GM12878 (cell line): Measurements from ENCODE around the gene MCM8. TPM values are rescaled to one million over a fixed set of nuclear protein-coding genes. Genes with fewer than 3 reads are reported as not detected.

ENCODE experiments used
- ATAC-seq: fragments of 200-7000 bp; cut with Tn5 transposase; 3 replicates; pipeline ENCODE4 v1.9.1; 2020; ENCODE audit warnings: mild to moderate bottlenecking, moderate library complexity
- BruUV-seq: library from RNA; stranded (reverse); fragments of 400-500 nt; replicated peaks from 2 replicates; lab custom pipeline; 2021; lab: Mats Ljungman, UMichigan
- CTCF ChIA-PET: fragments of 300-600 bp; sonication (Branson Sonifier 250); formaldehyde crosslinking; extraction: SDS; loops from one replicate; lab custom pipeline; 2021; ENCODE audit warnings: inconsistent platforms; lab: Yijun Ruan, JAX
- POLR2A ChIA-PET: fragments of 350-600 bp; formaldehyde crosslinking; extraction: SDS; loops from one replicate; lab custom pipeline; 2021; ENCODE audit warnings: inconsistent platforms; lab: Charles Lee
- RAD21 ChIA-PET: fragments of 300-600 bp; sonication (Branson Sonifier 250); formaldehyde crosslinking; loops from one replicate; lab custom pipeline; 2023; ENCODE audit warnings: antibody characterized with exemption; ENCODE audit not compliant: unreplicated experiment; lab: Charles Lee
- SMC1A ChIA-PET: fragments of 300-600 bp; sonication (Branson Sonifier 250); formaldehyde crosslinking; loops from one replicate; lab custom pipeline; 2023; ENCODE audit not compliant: unreplicated experiment, uncharacterized antibody; lab: Charles Lee
- DNase-seq: peaks from one replicate; pipeline ENCODE4 v3.0.0-alpha.2; 2011; ENCODE audit warnings: low read depth, low spot score
- FAIRE-seq: peaks from 3 replicates; lab custom pipeline; 2011; peaks lifted over from hg19 to GRCh38; lab: Jason Lieb, UNC
- H2AFZ ChIP-seq: 2 replicates; pipeline ENCODE4 v1.6.0; 2011; ENCODE audit warnings: low read depth, low read length, control low read depth; ENCODE audit not compliant: control insufficient read depth
- H3K27ac ChIP-seq: 2 replicates; pipeline ENCODE4 v1.5.1; 2011; ENCODE audit warnings: control low read depth; ENCODE audit not compliant: control insufficient read depth, insufficient read depth
- H3K27me3 ChIP-seq, 2 experiments: replicated peaks in 1 of 2; 2 replicates each; pipeline versions ENCODE4 v1.6.0 to v1.6.1; 2011; ENCODE audit warnings: low read length in 1 of 2; ENCODE audit not compliant: control insufficient read depth in 2 of 2, insufficient read depth in 2 of 2
- H3K36me3 ChIP-seq, 2 experiments: 2 replicates each; pipeline ENCODE4 v1.5.1; 2011; ENCODE audit warnings: low read length in 1 of 2; ENCODE audit not compliant: control insufficient read depth in 2 of 2, insufficient read depth in 2 of 2
- H3K4me1 ChIP-seq: 2 replicates; pipeline ENCODE4 v1.6.1; 2011; ENCODE audit warnings: mild to moderate bottlenecking, low read length, moderate library complexity, mixed read lengths; ENCODE audit not compliant: control insufficient read depth, insufficient read depth
- H3K4me2 ChIP-seq: 2 replicates; pipeline ENCODE4 v1.6.0; 2011; ENCODE audit warnings: control low read depth; ENCODE audit not compliant: control insufficient read depth, insufficient read depth
- H3K4me3 ChIP-seq: fragments of 200-600 bp; sonication (generic); 2 replicates; pipeline ENCODE4 v1.5.1; 2016
- H3K79me2 ChIP-seq: 2 replicates; pipeline ENCODE4 v1.6.0; 2011; ENCODE audit warnings: low read length; ENCODE audit not compliant: control insufficient read depth, insufficient read depth
- H3K9ac ChIP-seq: 2 replicates; pipeline ENCODE4 v1.8.0; 2011; ENCODE audit warnings: low read length, control low read depth, mixed read lengths; ENCODE audit not compliant: control insufficient read depth, insufficient read depth
- H3K9me3 ChIP-seq: replicated peaks from 3 replicates; pipeline ENCODE4 v1.5.1; 2011; ENCODE audit warnings: mild to moderate bottlenecking, low read length; ENCODE audit not compliant: control insufficient read depth, insufficient read depth
- H4K20me1 ChIP-seq: 2 replicates; pipeline ENCODE4 v1.6.0; 2011; ENCODE audit not compliant: control insufficient read depth, insufficient read depth
- CREB1 ChIP-seq: IDR thresholded peaks from 2 replicates; pipeline ENCODE4 v1.6.1; 2012; ENCODE audit warnings: low read depth, mild to moderate bottlenecking, inconsistent platforms
- EP300 ChIP-seq, 2 experiments: fragments of 150-350 bp in 1 of 2; IDR thresholded peaks; 2 replicates each; pipeline ENCODE4 v1.6.1; 2011 to 2012; ENCODE audit warnings: low read depth in 2 of 2, low read length in 2 of 2, borderline replicate concordance in 1 of 2, improper control_type of control experiment in 1 of 2, inconsistent platforms in 1 of 2; ENCODE audit not compliant: control insufficient read depth in 1 of 2
- LARP7 ChIP-seq: fragments of 450-650 bp; IDR thresholded peaks from 2 replicates; pipeline ENCODE4 v1.6.1; 2017; ENCODE audit warnings: mild to moderate bottlenecking
- POLR2AphosphoS2 ChIP-seq: IDR thresholded peaks from 2 replicates; pipeline ENCODE4 v1.6.1; 2011; ENCODE audit warnings: low read depth, mild to moderate bottlenecking, low read length, improper control_type of control experiment, moderate library complexity
- STAT3 ChIP-seq: IDR thresholded peaks from 2 replicates; pipeline ENCODE4 v1.6.1; 2011; ENCODE audit warnings: low read depth, low read length, improper control_type of control experiment
- ZBTB4 ChIP-seq: fragments of 450-650 bp; formaldehyde crosslinking; IDR thresholded peaks from 2 replicates; pipeline ENCODE4 v1.4.0; 2022; ENCODE audit warnings: mild to moderate bottlenecking, moderate library complexity
- ZSCAN29 ChIP-seq: fragments of 450-650 bp; IDR thresholded peaks from 2 replicates; pipeline ENCODE4 v1.6.1; 2017; ENCODE audit warnings: mild to moderate bottlenecking, moderate library complexity
- WGBS: methylation state at CpG from one replicate; pipeline ENCODE4 v1.1.6; 2016; ENCODE audit warnings: low lambda C conversion rate; ENCODE audit not compliant: insufficient replicate concordance, insufficient coverage; ENCODE audit errors: missing lambda C conversion rate; 5-methylcytosine and 5-hydroxymethylcytosine counted together
- in situ Hi-C: fragments of 300-500 bp; cut with MboI; formaldehyde crosslinking; loops from 9 replicates; pipeline ENCODE4 v1.14.3; 2018; ENCODE audit warnings: mixed read lengths
- intact Hi-C: fragments of 100-400 bp; cut with micrococcal nuclease; formaldehyde crosslinking; loops from one replicate; pipeline ENCODE4 v1.14.2; 2022; ENCODE audit not compliant: unreplicated experiment
- polyA plus RNA-seq, 11 experiments: library from polyadenylated mRNA; depleted of rRNA in 4 of 11; unstranded in 6 of 11; stranded (reverse) in 5 of 11; fragments of >200 nt; fragmentation: Nextera tagmentation in 4 of 11; fragmentation: Illumina TruSeq in 1 of 11; extraction: Ambion mirVana in 4 of 11; extraction: Trizol in 1 of 11; gene quantifications; 1 replicate in 1 of 11; 2 replicates in 10 of 11; pipeline versions ENCODE4 v1.2.1 to v1.2.3, GENCODE V29; 2011 to 2016; ENCODE audit warnings: inconsistent platforms in 2 of 11, missing spikeins in 2 of 11, low read depth in 1 of 11
- total RNA-seq, 4 experiments: library from RNA; depleted of rRNA in 3 of 4; stranded (reverse); fragments of >200 nt in 3 of 4; fragmentation: Illumina TruSeq in 1 of 4; extraction: Trizol in 1 of 4; gene quantifications; 2 replicates each; pipeline versions ENCODE4 v1.2.1 to v1.2.3, GENCODE V29; 2013 to 2021

The MCM8 gene
- total and polyA plus RNA-seq, 10 of the 15 experiments (the other 5 are each of a cell fraction or from before 2014, with no cell fraction given) = 3.2 to 28.2 (median 16.0) TPM

DNA sequence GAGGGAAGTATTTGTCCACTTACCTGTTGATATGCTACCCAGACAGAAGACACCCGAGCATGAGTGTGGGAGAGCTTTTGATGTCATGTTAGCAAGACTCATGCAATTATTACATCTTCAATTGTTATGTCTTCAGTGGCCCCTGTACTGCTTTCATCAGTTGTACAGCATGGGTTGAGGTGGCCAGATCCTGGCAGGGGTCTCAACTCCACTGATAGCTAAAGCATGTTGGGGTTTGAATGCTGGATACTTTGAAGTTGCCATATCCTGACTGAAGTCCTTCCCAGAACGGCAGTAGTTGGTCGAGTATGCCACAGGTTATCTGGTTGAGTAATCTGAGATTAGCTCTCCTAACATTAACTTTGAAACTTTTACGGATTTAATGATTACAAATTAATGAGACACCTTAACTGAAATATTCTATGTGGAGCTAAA is 56.7 kb downstream of the MCM8 start:
- SMC1A ChIA-PET = interaction anchor here (1.0 to 1.6 kb wide), 6 partner anchors 8 to 219 kb away, joined by 3 to 6 read pairs (median 4); no protein-coding TSS in a partner anchor
- Histone ChIP-seq H3K4me3 (peak overlapping the region; percentile 93), H3K27ac (no peak overlapping the region), H3K9me3 (no peaks in the 10 kb centered on the region), H4K20me1 (no peaks in the 10 kb centered on the region), H3K9ac (peak overlapping the region; percentile 86), H3K36me3 (peaks cover 0 to 6% of the 10 kb centered on the region in 2 experiments; a peak in 3 of 4 replicates), H3K79me2 (peaks cover 32% of the 10 kb centered on the region), H3K27me3 (no peaks in the 10 kb centered on the region), H3K4me2 (peak overlapping the region; percentile 98), H2AFZ (no peak overlapping the region), H3K4me1 (peaks cover 2% of the 10 kb centered on the region; the same call in 1 of the 2 replicates)
- 3% methylated on average over 4 of the region's 4 CpGs for WGBS
- in situ Hi-C loops = no loop called here
- TF ChIP-seq CREB1 (0 out of 2 replicates have a peak, but pooled peaks have one; percentile 14), EP300 (IDR thresholded peaks at IDR 0.05; ENCODE audit: borderline replicate concordance in 1 of 2, control insufficient read depth in 1 of 2, low read depth in 2 of 2, low read length in 2 of 2) (no peak)
- FAIRE-seq = no peak
- TSS peak; percentile 57 for BruUV-seq
- RAD21 ChIA-PET = interaction anchor here (0.6 to 1.2 kb wide), 3 partner anchors 11 to 406 kb away, joined by 3 to 4 read pairs (median 3); no protein-coding TSS in a partner anchor
- ATAC-seq = no peak
- CTCF ChIA-PET = interaction anchor here (0.7 to 2.2 kb wide), 7 partner anchors 8 to 478 kb away, joined by 3 to 11 read pairs (median 3); no protein-coding TSS in a partner anchor
- intact Hi-C loops = no loop called here
- DNase-seq = no peak
- POLR2A ChIA-PET = interaction anchor here (0.9 to 1.9 kb wide), 2 partner anchors 10 to 41 kb away, joined by 3 to 6 read pairs; no protein-coding TSS in a partner anchor

- no peak overlapping the region for H2AFZ ChIP-seq
- 58% methylated on average over 3 of the region's 3 CpGs for WGBS
- DNase-seq (no peak), FAIRE-seq (no peak), ATAC-seq (no peak)
- peaks cover 32% of the 10 kb centered on the region for H3K79me2 ChIP-seq
- intact Hi-C loops = no loop called here
- peak overlapping the region; percentile 93 for H3K4me3 ChIP-seq
- ChIA-PET CTCF (interaction anchor here (0.7 to 2.2 kb wide), 8 partner anchors 8 to 479 kb away, joined by 3 to 11 read pairs (median 3); no protein-coding TSS in a partner anchor), POLR2A (interaction anchor here (0.7 to 1.9 kb wide), 3 partner anchors 11 to 44 kb away, joined by 3 to 6 read pairs (median 3); no protein-coding TSS in a partner anchor), SMC1A (interaction anchor here (0.8 to 1.6 kb wide), 9 partner anchors 8 to 219 kb away, joined by 3 to 6 read pairs (median 3); no protein-coding TSS in a partner anchor), RAD21 (interaction anchor here (0.6 to 1.2 kb wide), 3 partner anchors 12 to 407 kb away, joined by 3 to 4 read pairs (median 3); no protein-coding TSS in a partner anchor)
- H3K36me3 ChIP-seq = peaks cover 0 to 9% of the 10 kb centered on the region in 2 experiments; a peak in 3 of 4 replicates
- in situ Hi-C loops = no loop called here
- no peaks in the 10 kb centered on the region for H3K27me3 ChIP-seq
- no peaks in the 10 kb centered on the region for H3K9me3 ChIP-seq
- no peaks in the 10 kb centered on the region for H4K20me1 ChIP-seq
- H3K4me2 ChIP-seq = peak overlapping the region; percentile 98
- H3K4me1 ChIP-seq = peaks cover 2% of the 10 kb centered on the region; the same call in 1 of the 2 replicates
- H3K27ac ChIP-seq = no peak overlapping the region
- peak overlapping the region; percentile 86 for H3K9ac ChIP-seq
- BruUV-seq = no TSS peak
- TF ChIP-seq ZSCAN29 (no peak), POLR2AphosphoS2 (no peak), ZBTB4 (CRISPR knock-in tag) (no peak), STAT3 (no peak), LARP7 (no peak)
These were observed 57.2 kb downstream of the MCM8 start for GRCh38 chr20:6007529-6008103.
